Spleen (tissue), 11 donors: ENCODE results near the gene PRODH2. TPM values are rescaled to one million over a fixed set of nuclear protein-coding genes. Genes with fewer than 3 reads are reported as not detected.

Source experiments
- DNase-seq: peaks from one replicate; pipeline ENCODE4 v3.0.0-alpha.2; 2020
- H3K27ac ChIP-seq, 8 donors: fragments of 200-600 bp; sonication (generic) in 7 of 8; 1 replicate in 4 of 8; 2 replicates in 4 of 8; pipeline versions ENCODE4 v1.5.0 to v1.8.0; 2016 to 2021; ENCODE audit warnings: inconsistent platforms in 4 of 8, mild to moderate bottlenecking in 4 of 8, moderate library complexity in 1 of 8
- H3K27me3 ChIP-seq, 7 donors: fragments of 200-600 bp; sonication (generic) in 6 of 7; replicated peaks in 1 of 7; 1 replicate in 4 of 7; 2 replicates in 3 of 7; pipeline versions ENCODE4 v1.5.0 to v1.8.0; 2016 to 2021; ENCODE audit warnings: inconsistent platforms in 3 of 7, mild to moderate bottlenecking in 1 of 7
- H3K36me3 ChIP-seq, 6 donors: fragments of 200-600 bp; sonication (generic) in 5 of 6; 1 replicate in 4 of 6; 2 replicates in 2 of 6; pipeline versions ENCODE4 v1.5.0 to v1.8.0; 2016 to 2021; ENCODE audit warnings: inconsistent platforms in 2 of 6
- H3K4me1 ChIP-seq, 6 donors: fragments of 200-600 bp; sonication (generic) in 5 of 6; 1 replicate in 3 of 6; 2 replicates in 3 of 6; pipeline versions ENCODE4 v1.5.0 to v1.8.0; 2016 to 2021; ENCODE audit warnings: inconsistent platforms in 3 of 6
- H3K4me3 ChIP-seq, 8 donors: fragments of 200-600 bp; sonication (generic) in 7 of 8; 1 replicate in 4 of 8; 2 replicates in 4 of 8; pipeline versions ENCODE4 v1.5.0 to v1.8.0; 2016 to 2021; ENCODE audit warnings: inconsistent platforms in 4 of 8, mild to moderate bottlenecking in 4 of 8, moderate library complexity in 2 of 8
- H3K9me3 ChIP-seq, 8 donors: fragments of 200-600 bp; sonication (generic) in 7 of 8; 1 replicate in 4 of 8; 2 replicates in 4 of 8; pipeline versions ENCODE4 v1.5.0 to v1.8.0; 2016 to 2021; ENCODE audit warnings: inconsistent platforms in 4 of 8
- POLR2A ChIP-seq, 3 donors: fragments of 450-650 bp; IDR thresholded peaks; one replicate each; pipeline ENCODE4 v1.5.1; 2017; ENCODE audit warnings: antibody characterized with exemption in 3 of 3, mild to moderate bottlenecking in 1 of 3
- POLR2AphosphoS5 ChIP-seq, 3 donors: sonication (generic); formaldehyde crosslinking; IDR thresholded peaks; one replicate each; pipeline ENCODE4 v1.5.1; 2017; ENCODE audit warnings: antibody characterized with exemption in 3 of 3
- WGBS, 5 donors: extraction: QIAGEN DNeasy Blood & Tissue Kit in 3 of 5; methylation state at CpG; one replicate each; pipeline versions ENCODE4 v1.1.5 to v1.1.7; 2013 to 2018; 5-methylcytosine and 5-hydroxymethylcytosine counted together
- intact Hi-C: fragments of 100-400 bp; cut with DNase I; formaldehyde crosslinking; loops from one replicate; pipeline ENCODE4 v1.15.0; 2023; ENCODE audit warnings: low total_unique reads
- polyA plus RNA-seq, 3 donors: library from polyadenylated mRNA; stranded (reverse); fragments of 200-250 nt; gene quantifications; one replicate each; pipeline ENCODE4 v1.2.1, GENCODE V29; 2013
- total RNA-seq, 7 donors: library from RNA; depleted of rRNA in 3 of 7; stranded (reverse); fragments of >200 nt in 3 of 7; fragmentation: NEBNext Ultra II Directional in 4 of 7; extraction: Animal tissue kit (Norgen Biotek cat#: 25700) in 4 of 7; gene quantifications; one replicate each; pipeline versions ENCODE4 v1.1.0 to v1.2.1, GENCODE V29; 2016 to 2021
- TF ChIP-seq, protein P1 (sequence below), 11 experiments: fragments of 200-600 bp in 7 of 11; fragments of 450-650 bp in 4 of 11; sonication (generic) in 4 of 11; IDR thresholded peaks in 8 of 11; conservative IDR thresholded peaks in 3 of 11; 1 replicate in 7 of 11; 2 replicates in 4 of 11; pipeline versions ENCODE4 v1.4.0 to v1.8.0; 2016 to 2021; ENCODE audit warnings: antibody characterized with exemption in 11 of 11, inconsistent platforms in 4 of 11, mild to moderate bottlenecking in 1 of 11
- donor health status: healthy with polysubstance abuse.
- donor health status: DM: no; HTN: no; CAD: no; lungs with moderate emphysema.
- donor health status: DM: no; HTN: no; CAD: no.
- donor health status: Bipolar disorder and iron deficiency.
- donor health status: healthy.
- donor health status: DM: no; HTN: no; CAD: no.
- donor health status: DM: yes; HTN: yes; CAD: no.

PRODH2 gene
- total and polyA plus RNA-seq, 10 donors = 0.06 TPM; not detected in 9

DNA sequence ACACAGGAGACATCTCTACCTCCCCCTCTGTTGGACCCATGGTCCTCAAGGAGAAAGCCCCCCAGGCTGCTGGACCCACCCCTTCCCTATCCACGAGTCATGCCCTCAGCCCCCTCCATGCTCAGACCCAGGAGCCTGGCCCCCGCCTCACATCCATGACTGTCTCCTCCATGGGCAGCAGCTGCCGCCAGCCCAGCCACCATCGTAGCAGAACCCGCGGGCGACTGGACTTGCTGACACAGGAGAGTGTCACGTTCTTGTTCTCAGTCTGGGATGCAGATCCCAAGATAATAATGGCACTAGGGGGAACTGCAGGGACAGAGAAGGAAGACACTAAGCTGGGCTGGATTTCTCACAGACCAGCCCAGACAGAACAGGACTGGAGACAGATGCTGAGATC, 35.8 kb upstream of the PRODH2 start:
- intact Hi-C loops = no loop called here
- Histone ChIP-seq H3K27ac (no peak overlapping the region), H3K4me1 (peaks cover 7 to 25% (median 14%) of the 10 kb centered on the region in 6 donors), H3K36me3 (no peaks in the 10 kb centered on the region), H3K9me3 (no peaks in the 10 kb centered on the region), H3K27me3 (peaks cover 4 to 98% (median 62%) of the 10 kb centered on the region in 7 donors), H3K4me3 (no peak overlapping the region)
- DNase-seq = no peak
- TF ChIP-seq, protein P1, sequence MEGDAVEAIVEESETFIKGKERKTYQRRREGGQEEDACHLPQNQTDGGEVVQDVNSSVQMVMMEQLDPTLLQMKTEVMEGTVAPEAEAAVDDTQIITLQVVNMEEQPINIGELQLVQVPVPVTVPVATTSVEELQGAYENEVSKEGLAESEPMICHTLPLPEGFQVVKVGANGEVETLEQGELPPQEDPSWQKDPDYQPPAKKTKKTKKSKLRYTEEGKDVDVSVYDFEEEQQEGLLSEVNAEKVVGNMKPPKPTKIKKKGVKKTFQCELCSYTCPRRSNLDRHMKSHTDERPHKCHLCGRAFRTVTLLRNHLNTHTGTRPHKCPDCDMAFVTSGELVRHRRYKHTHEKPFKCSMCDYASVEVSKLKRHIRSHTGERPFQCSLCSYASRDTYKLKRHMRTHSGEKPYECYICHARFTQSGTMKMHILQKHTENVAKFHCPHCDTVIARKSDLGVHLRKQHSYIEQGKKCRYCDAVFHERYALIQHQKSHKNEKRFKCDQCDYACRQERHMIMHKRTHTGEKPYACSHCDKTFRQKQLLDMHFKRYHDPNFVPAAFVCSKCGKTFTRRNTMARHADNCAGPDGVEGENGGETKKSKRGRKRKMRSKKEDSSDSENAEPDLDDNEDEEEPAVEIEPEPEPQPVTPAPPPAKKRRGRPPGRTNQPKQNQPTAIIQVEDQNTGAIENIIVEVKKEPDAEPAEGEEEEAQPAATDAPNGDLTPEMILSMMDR (IDR thresholded peaks at IDR 0.05 in 8 of 11, conservative IDR thresholded peaks at IDR 0.05 in 3 of 11) = no peak
- TF ChIP-seq POLR2A (IDR thresholded peaks at IDR 0.05) (no peak), POLR2AphosphoS5 (IDR thresholded peaks at IDR 0.05) (no peak)
- WGBS, 5 donors = 72 to 90% (median 79%) methylated on average over 8 of the region's 8 CpGs

DNA sequence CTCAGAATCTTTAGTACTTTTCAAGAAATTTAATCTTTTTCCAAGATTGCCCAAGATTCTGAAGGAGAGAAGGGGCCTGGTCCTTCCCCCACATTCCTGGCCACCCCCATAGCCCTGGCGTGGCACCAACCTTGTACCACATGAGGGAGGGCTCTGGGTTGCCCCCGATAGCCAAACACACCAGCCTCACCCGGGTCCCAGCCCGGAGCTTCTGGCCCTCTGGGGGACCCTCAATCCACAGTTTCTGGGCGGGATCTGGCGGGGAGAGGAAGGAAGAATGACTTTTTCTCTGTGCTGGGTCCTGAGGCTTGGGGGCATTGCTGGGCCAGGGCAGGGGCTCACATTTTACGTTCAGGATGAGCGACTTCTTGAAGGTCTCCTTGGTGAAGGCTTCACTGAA, 35.3 kb upstream of the PRODH2 start:
- WGBS, 5 donors = 67 to 82% (median 72%) methylated on average over 6 to 8 of the region's 8 CpGs
- Histone ChIP-seq H3K4me3 (no peak overlapping the region), H3K9me3 (no peaks in the 10 kb centered on the region), H3K27ac (no peak overlapping the region), H3K36me3 (no peaks in the 10 kb centered on the region), H3K27me3 (peaks cover 4 to 99% (median 65%) of the 10 kb centered on the region in 7 donors), H3K4me1 (peaks cover 7 to 25% (median 14%) of the 10 kb centered on the region in 6 donors)
- TF ChIP-seq POLR2AphosphoS5 (IDR thresholded peaks at IDR 0.05) (no peak), POLR2A (IDR thresholded peaks at IDR 0.05) (no peak)
- TF ChIP-seq, protein P1 (IDR thresholded peaks at IDR 0.05 in 8 of 11, conservative IDR thresholded peaks at IDR 0.05 in 3 of 11) = no peak
- intact Hi-C loops = no loop called here
- DNase-seq = no peak

DNA sequence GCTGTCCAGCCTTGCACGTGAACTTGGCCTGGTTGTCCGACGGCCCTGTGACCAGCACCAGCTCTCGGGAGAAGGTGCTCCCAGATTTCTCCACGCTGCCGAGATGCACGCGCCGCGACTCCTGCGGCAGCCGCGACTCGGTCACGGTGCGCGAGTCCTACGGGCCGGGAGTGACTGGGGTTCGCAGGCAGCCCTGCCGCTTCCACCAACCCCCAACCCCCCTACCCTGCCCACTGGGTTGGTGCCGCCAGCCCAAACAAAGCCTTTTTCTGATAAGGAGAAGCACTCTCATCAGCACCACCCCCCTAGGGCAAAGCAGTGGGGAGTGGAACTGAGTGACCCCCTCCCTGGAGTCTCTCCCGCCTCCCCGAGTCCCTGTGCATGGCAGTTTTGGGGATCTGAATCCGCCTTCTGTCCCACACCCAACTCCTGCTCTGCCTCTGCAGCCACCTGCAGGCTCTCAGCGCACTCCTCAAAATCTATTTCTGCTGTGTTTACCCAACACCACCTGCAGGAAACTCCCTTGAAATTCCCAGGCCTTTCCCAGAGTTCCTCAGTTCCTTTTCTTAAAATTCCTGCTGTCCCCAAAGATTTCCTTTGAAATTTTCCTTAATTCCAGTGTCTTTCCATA, 33.5 kb upstream of the PRODH2 start:
- Histone ChIP-seq H3K4me1 (peaks cover 7 to 25% (median 14%) of the 10 kb centered on the region in 6 donors), H3K9me3 (no peaks in the 10 kb centered on the region), H3K27ac (no peak overlapping the region), H3K4me3 (peak overlapping the region in 4 of 8 donors; percentile 15 to 57 (median 21)), H3K36me3 (no peaks in the 10 kb centered on the region), H3K27me3 (peaks cover 4 to 99% (median 60%) of the 10 kb centered on the region in 7 donors)
- intact Hi-C loops = no loop called here
- TF ChIP-seq POLR2AphosphoS5 (IDR thresholded peaks at IDR 0.05) (no peak), POLR2A (IDR thresholded peaks at IDR 0.05) (no peak)
- TF ChIP-seq, protein P1 (IDR thresholded peaks at IDR 0.05 in 8 of 11, conservative IDR thresholded peaks at IDR 0.05 in 3 of 11) = no peak
- 3 to 8% (median 5%) methylated on average over 9 to 26 of the region's 26 CpGs for WGBS, 5 donors
- DNase-seq = no peak

DNA sequence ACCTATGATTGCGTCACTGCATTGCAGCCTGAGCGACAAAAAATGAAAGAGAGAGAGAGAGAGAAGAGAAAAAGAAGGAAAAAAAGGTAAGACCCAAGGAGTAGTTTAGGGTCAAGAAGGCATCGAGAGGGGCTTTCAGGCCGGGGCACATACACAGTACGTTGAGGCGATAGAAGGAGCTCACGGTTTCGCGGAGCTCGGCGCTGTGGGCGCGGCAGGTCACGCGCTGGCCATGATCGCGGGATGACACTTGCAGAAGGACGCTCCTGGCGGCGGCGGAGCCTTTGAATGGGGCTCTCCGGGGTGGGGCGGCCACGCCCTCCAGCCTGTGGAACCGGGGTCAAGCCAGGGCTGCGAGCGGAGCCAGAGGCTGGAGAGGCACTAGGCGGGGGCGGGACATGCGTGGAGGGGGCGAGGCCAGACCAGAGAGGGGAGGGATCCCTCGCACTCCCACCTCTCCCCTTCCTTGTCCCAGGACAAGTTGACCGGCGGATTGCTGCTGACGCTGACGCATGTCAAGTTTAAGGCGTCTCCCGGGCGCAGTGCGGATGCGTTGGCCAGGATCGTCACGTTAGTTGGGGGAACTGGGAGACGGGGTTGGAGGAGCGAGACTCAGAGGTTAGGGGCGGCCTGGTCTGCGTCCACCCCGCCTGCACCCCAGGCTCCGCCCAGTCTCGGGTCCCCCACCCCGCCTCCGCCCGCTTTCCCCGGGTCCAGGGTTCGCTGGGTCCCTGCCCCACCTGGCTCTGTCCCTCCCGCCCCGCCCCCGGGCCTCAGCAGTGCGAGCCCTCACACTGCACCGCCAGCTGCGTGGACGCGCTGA, 32.8 kb upstream of the PRODH2 start:
- 6 to 14% (median 8%) methylated on average over 40 to 63 of the region's 63 CpGs for WGBS, 5 donors
- intact Hi-C loops = no loop called here
- no peaks in the 10 kb centered on the region for H3K9me3 ChIP-seq
- TF ChIP-seq, protein P1 (IDR thresholded peaks at IDR 0.05 in 8 of 11, conservative IDR thresholded peaks at IDR 0.05 in 3 of 11) = no peak
- no peak for TF ChIP-seq POLR2A (IDR thresholded peaks at IDR 0.05)
- TF ChIP-seq POLR2AphosphoS5 (IDR thresholded peaks at IDR 0.05) = no peak
- H3K27ac ChIP-seq = no peak overlapping the region
- DNase-seq = peak; percentile 70
- peaks cover 4 to 94% (median 60%) of the 10 kb centered on the region in 7 donors for H3K27me3 ChIP-seq
- no peaks in the 10 kb centered on the region for H3K36me3 ChIP-seq
- peaks cover 7 to 25% (median 14%) of the 10 kb centered on the region in 6 donors for H3K4me1 ChIP-seq
- peak overlapping the region in 5 of 8 donors; percentile 12 to 57 (median 20) for H3K4me3 ChIP-seq
